Spleen (tissue), 7 donors: ENCODE data around the gene CDH10.

ENCODE experiments used
- CTCF ChIP-seq, 11 experiments: fragments of 200-600 bp in 7 of 11; fragments of 450-650 bp in 4 of 11; sonication (generic) in 4 of 11; IDR thresholded peaks in 8 of 11; conservative IDR thresholded peaks in 3 of 11; 1 replicate in 7 of 11; 2 replicates in 4 of 11; pipeline versions ENCODE4 v1.4.0 to v1.8.0; 2016 to 2021; ENCODE audit warnings: antibody characterized with exemption in 11 of 11, inconsistent platforms in 4 of 11, mild to moderate bottlenecking in 1 of 11
- POLR2A ChIP-seq, 3 donors: fragments of 450-650 bp; IDR thresholded peaks; one replicate each; pipeline ENCODE4 v1.5.1; 2017; ENCODE audit warnings: antibody characterized with exemption in 3 of 3, mild to moderate bottlenecking in 1 of 3
- POLR2AphosphoS5 ChIP-seq, 3 donors: sonication (generic); formaldehyde crosslinking; IDR thresholded peaks; one replicate each; pipeline ENCODE4 v1.5.1; 2017; ENCODE audit warnings: antibody characterized with exemption in 3 of 3
- donor health status: DM: no; HTN: no; CAD: no; lungs with moderate emphysema.
- donor health status: DM: no; HTN: no; CAD: no.
- donor health status: DM: no; HTN: no; CAD: no.

GRCh38 chr5:24555229-24555628 is 89.5 kb downstream of the CDH10 start:
- TF ChIP-seq POLR2AphosphoS5 (IDR thresholded peaks at IDR 0.05) (no peak), CTCF (IDR thresholded peaks at IDR 0.05 in 8 of 11, conservative IDR thresholded peaks at IDR 0.05 in 3 of 11) (no peak), POLR2A (IDR thresholded peaks at IDR 0.05) (no peak)
